Fibroblast of skin of right biceps (primary cell): Measurements from ENCODE around the gene TMBIM1.

Experiments used
- DNase-seq: peaks from one replicate; pipeline ENCODE4 v3.0.0-alpha.2; 2013

Gene TMBIM1

GRCh38 chr2:218271487-218271797 is 20.9 kb downstream of the TMBIM1 start:
- no peak for DNase-seq

GRCh38 chr2:218270721-218271486 is 21.4 kb downstream of the TMBIM1 start:
- DNase-seq: no peak

- peak; percentile 100 for DNase-seq
Measured at GRCh38 chr2:218269900-218270720, 22.2 kb downstream of the TMBIM1 start, which contains the start of the genes AAMP and PNKD. Gene AAMP (minus strand): TSS chr2:218270137. CDS start chr2:218270086, 51 bp downstream. Gene PNKD (plus strand): TSS chr2:218270519. CDS start chr2:218270536, 17 bp downstream.

- DNase-seq: no peak
Measured at GRCh38 chr2:218267259-218267658, 25.0 kb downstream of the TMBIM1 start.

- no peak for DNase-seq
Measured at GRCh38 chr2:218266316-218266979, 25.9 kb downstream of the TMBIM1 start.

GRCh38 chr2:218265626-218266025 is 26.7 kb downstream of the TMBIM1 start:
- DNase-seq: no peak

GRCh38 chr2:218264773-218265561 is 27.3 kb downstream of the TMBIM1 start:
- DNase-seq: no peak

GRCh38 chr2:218263817-218264641 is 28.3 kb downstream of the TMBIM1 start:
- DNase-seq: no peak

GRCh38 chr2:218262631-218263586 is 29.4 kb downstream of the TMBIM1 start:
- DNase-seq: no peak

- no peak for DNase-seq
Measured at GRCh38 chr2:218262237-218262600, 30.1 kb downstream of the TMBIM1 start.

GRCh38 chr2:218261423-218262236 is 30.7 kb downstream of the TMBIM1 start:
- DNase-seq: no peak

GRCh38 chr2:218260742-218261422 is 31.4 kb downstream of the TMBIM1 start, which contains the start of gene GPBAR1:
Gene GPBAR1 (plus strand): TSS chr2:218261015. CDS start chr2:218262725, 1,710 bp downstream.
- DNase-seq: no peak

GRCh38 chr2:218260166-218260565 is 32.1 kb downstream of the TMBIM1 start:
- DNase-seq: no peak

GRCh38 chr2:218259099-218259961 is 33.0 kb downstream of the TMBIM1 start:
- DNase-seq: peak; percentile 77

- no peak for DNase-seq
Measured at GRCh38 chr2:218257390-218257981, 34.8 kb downstream of the TMBIM1 start.

- no peak for DNase-seq
Measured at GRCh38 chr2:218256612-218257350, 35.5 kb downstream of the TMBIM1 start.

- DNase-seq: peak; percentile 65
Measured at GRCh38 chr2:218255446-218255845, 36.9 kb downstream of the TMBIM1 start.
